OCI-LY7 (cell line): ENCODE data around the gene ABCC1. TPM values are rescaled to one million over a fixed set of nuclear protein-coding genes. Genes with fewer than 3 reads are reported as not detected.
"Not testable (repeated sequence)": the region's sequence is repeated elsewhere in the genome, so short reads cannot be mapped to it uniquely, and the experiment has no call there.

Experiments
- BruUV-seq: library from RNA; stranded (reverse); fragments of 400-500 nt; replicated peaks from 2 replicates; lab custom pipeline; 2021; lab: Mats Ljungman, UMichigan
- CTCF ChIA-PET: fragments of 300-600 bp; sonication (Branson Sonifier 250); formaldehyde crosslinking; loops from one replicate; lab custom pipeline; 2022; ENCODE audit warnings: antibody characterized with exemption; ENCODE audit not compliant: unreplicated experiment; lab: Charles Lee
- POLR2A ChIA-PET: fragments of 300-600 bp; sonication (Branson Sonifier 250); formaldehyde crosslinking; loops from one replicate; lab custom pipeline; 2022; ENCODE audit warnings: antibody characterized with exemption; lab: Charles Lee
- DNase-seq: peaks from one replicate; pipeline ENCODE4 v3.0.0-alpha.2; 2015; ENCODE audit warnings: low spot score
- H2AFZ ChIP-seq: fragments of 200-600 bp; sonication (generic), shearing (Covaris generic); 2 replicates; pipeline ENCODE4 v1.6.1; 2014; ENCODE audit warnings: mild to moderate bottlenecking, antibody characterized with exemption, low read length, moderate library complexity
- H3K27ac ChIP-seq: fragments of 200-600 bp; sonication (generic); 2 replicates; pipeline ENCODE4 v1.5.1; 2014; ENCODE audit warnings: mixed run types, low read depth, mild to moderate bottlenecking, moderate library complexity, low read length, inconsistent platforms; ENCODE audit not compliant: poor library complexity, severe bottlenecking
- H3K36me3 ChIP-seq: fragments of 200-600 bp; sonication (generic); 2 replicates; pipeline ENCODE4 v1.6.1; 2014; ENCODE audit warnings: mild to moderate bottlenecking, antibody characterized with exemption, low read length, moderate library complexity, mixed read lengths; ENCODE audit not compliant: insufficient read depth
- H3K4me1 ChIP-seq: fragments of 200-600 bp; sonication (generic); 2 replicates; pipeline ENCODE4 v1.5.1; 2014; ENCODE audit warnings: mild to moderate bottlenecking, low read length; ENCODE audit not compliant: insufficient read depth, poor library complexity, severe bottlenecking
- H3K4me2 ChIP-seq: fragments of 200-600 bp; sonication (generic); 2 replicates; pipeline ENCODE4 v1.6.1; 2014; ENCODE audit warnings: mild to moderate bottlenecking, low read length
- H3K4me3 ChIP-seq: fragments of 200-600 bp; sonication (generic); 2 replicates; pipeline ENCODE4 v1.5.1; 2014; ENCODE audit warnings: mild to moderate bottlenecking, low read depth, low read length; ENCODE audit not compliant: poor library complexity, severe bottlenecking
- H3K79me2 ChIP-seq: fragments of 200-600 bp; sonication (generic); 2 replicates; pipeline ENCODE4 v1.6.1; 2016; ENCODE audit warnings: low read depth, mild to moderate bottlenecking, low read length, moderate library complexity, mixed read lengths; ENCODE audit not compliant: insufficient read depth
- H3K9me2 ChIP-seq: fragments of 200-600 bp; sonication (generic); 2 replicates; pipeline ENCODE4 v1.6.1; 2016; ENCODE audit warnings: mild to moderate bottlenecking, low read length, mixed read lengths; ENCODE audit not compliant: insufficient read depth
- H3K9me3 ChIP-seq: fragments of 200-600 bp; sonication (generic); 2 replicates; pipeline ENCODE4 v1.6.1; 2014; ENCODE audit warnings: mild to moderate bottlenecking, mixed run types, low read length, mixed read lengths
- H4K20me1 ChIP-seq: fragments of 200-600 bp; sonication (generic); 2 replicates; pipeline ENCODE4 v1.6.1; 2014; ENCODE audit warnings: mild to moderate bottlenecking, antibody characterized with exemption, low read length, moderate library complexity, mixed read lengths; ENCODE audit not compliant: insufficient read depth
- EZH2phosphoT487 ChIP-seq: fragments of 200-600 bp; sonication (generic); IDR thresholded peaks from 2 replicates; pipeline ENCODE4 v1.6.1; 2018; ENCODE audit warnings: low read depth, borderline replicate concordance, mild to moderate bottlenecking, mixed run types, antibody characterized with exemption, low read length, moderate library complexity, mixed read lengths
- intact Hi-C: fragments of 100-400 bp; cut with micrococcal nuclease; formaldehyde crosslinking; loops from one replicate; pipeline ENCODE4 v1.10.0; 2022; ENCODE audit not compliant: unreplicated experiment
- total RNA-seq, 2 experiments: library from RNA; depleted of rRNA in 1 of 2; stranded (reverse); fragments of >200 nt in 1 of 2; shearing (Covaris generic) in 1 of 2; gene quantifications; 2 replicates each; pipeline ENCODE4 v1.2.3, GENCODE V29; 2014 to 2022
- TF ChIP-seq, protein P1 (sequence below): fragments of 200-600 bp; sonication (generic); conservative IDR thresholded peaks from 2 replicates; pipeline ENCODE4 v1.5.1; 2014; ENCODE audit warnings: mild to moderate bottlenecking, antibody characterized with exemption, low read length, moderate library complexity, mixed read lengths

The ABCC1 gene
- total RNA-seq, 2 experiments from 2014 or later, result 39.9 to 71.8 TPM

DNA sequence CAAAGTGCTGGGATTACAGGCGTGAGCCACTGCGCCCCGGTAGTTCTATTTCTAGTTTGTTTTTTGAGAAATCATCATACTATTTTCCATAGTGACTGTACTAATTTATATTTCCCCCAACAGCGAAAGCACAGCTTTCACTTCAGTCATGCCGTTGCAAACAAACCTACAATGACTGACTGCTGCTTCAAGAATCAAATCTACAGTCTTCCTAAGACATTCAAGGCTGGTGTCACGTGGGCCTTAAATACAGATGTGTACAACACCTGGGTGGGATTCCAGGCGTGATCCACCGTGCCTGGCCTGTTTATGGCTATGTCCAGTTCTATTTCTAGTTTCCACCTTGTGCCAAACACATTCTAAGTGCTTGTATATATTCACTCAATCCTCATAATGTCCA lies 201.9 kb downstream of the ABCC1 start:
- DNase-seq, result no peak
- no peaks in the 10 kb centered on the region for H3K36me3 ChIP-seq
- intact Hi-C loops, result no loop called here
- H3K79me2 ChIP-seq, result no peaks in the 10 kb centered on the region
- H3K4me1 ChIP-seq, result peaks cover 12% of the 10 kb centered on the region
- H3K4me2 ChIP-seq, result no peak overlapping the region
- H3K4me3 ChIP-seq, result no peak overlapping the region
- no TSS peak for BruUV-seq
- TF ChIP-seq, protein P1, sequence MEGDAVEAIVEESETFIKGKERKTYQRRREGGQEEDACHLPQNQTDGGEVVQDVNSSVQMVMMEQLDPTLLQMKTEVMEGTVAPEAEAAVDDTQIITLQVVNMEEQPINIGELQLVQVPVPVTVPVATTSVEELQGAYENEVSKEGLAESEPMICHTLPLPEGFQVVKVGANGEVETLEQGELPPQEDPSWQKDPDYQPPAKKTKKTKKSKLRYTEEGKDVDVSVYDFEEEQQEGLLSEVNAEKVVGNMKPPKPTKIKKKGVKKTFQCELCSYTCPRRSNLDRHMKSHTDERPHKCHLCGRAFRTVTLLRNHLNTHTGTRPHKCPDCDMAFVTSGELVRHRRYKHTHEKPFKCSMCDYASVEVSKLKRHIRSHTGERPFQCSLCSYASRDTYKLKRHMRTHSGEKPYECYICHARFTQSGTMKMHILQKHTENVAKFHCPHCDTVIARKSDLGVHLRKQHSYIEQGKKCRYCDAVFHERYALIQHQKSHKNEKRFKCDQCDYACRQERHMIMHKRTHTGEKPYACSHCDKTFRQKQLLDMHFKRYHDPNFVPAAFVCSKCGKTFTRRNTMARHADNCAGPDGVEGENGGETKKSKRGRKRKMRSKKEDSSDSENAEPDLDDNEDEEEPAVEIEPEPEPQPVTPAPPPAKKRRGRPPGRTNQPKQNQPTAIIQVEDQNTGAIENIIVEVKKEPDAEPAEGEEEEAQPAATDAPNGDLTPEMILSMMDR, result no peak
- TF ChIP-seq EZH2phosphoT487, result no peak
- CTCF ChIA-PET, result no interaction called here
- H3K9me2 ChIP-seq, result no peaks in the 10 kb centered on the region
- H3K9me3 ChIP-seq, result no peaks in the 10 kb centered on the region
- H3K27ac ChIP-seq, result no peak overlapping the region
- POLR2A ChIA-PET, result no interaction called here
- H4K20me1 ChIP-seq, result no peaks in the 10 kb centered on the region
- no peak overlapping the region for H2AFZ ChIP-seq

DNA sequence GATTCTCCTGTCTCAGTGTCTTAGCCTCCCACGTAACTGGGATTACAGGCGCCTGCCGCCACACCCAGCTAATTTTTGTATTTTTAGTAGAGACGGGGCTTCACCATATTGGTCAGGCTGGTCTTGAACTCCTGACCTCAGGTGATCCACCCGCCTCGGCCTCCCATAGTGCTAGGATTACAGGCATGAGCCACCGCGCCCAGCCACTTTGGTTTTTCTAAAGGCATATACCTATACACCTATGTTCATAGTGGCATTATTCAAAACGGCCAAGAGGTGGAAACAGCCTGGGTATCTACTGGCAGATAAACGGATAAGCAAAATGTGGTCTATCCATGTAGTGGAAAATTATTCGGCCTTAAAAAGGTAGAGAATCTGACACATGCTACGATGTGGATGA lies 203.6 kb downstream of the ABCC1 start:
- H2AFZ ChIP-seq, CTCF ChIA-PET, H3K9me3 ChIP-seq, H3K27ac ChIP-seq, H3K9me2 ChIP-seq, H3K79me2 ChIP-seq, H3K4me3 ChIP-seq, H4K20me1 ChIP-seq, DNase-seq, H3K4me2 ChIP-seq, BruUV-seq, POLR2A ChIA-PET, H3K4me1 ChIP-seq, H3K36me3 ChIP-seq, intact Hi-C loops: not testable (repeated sequence)

DNA sequence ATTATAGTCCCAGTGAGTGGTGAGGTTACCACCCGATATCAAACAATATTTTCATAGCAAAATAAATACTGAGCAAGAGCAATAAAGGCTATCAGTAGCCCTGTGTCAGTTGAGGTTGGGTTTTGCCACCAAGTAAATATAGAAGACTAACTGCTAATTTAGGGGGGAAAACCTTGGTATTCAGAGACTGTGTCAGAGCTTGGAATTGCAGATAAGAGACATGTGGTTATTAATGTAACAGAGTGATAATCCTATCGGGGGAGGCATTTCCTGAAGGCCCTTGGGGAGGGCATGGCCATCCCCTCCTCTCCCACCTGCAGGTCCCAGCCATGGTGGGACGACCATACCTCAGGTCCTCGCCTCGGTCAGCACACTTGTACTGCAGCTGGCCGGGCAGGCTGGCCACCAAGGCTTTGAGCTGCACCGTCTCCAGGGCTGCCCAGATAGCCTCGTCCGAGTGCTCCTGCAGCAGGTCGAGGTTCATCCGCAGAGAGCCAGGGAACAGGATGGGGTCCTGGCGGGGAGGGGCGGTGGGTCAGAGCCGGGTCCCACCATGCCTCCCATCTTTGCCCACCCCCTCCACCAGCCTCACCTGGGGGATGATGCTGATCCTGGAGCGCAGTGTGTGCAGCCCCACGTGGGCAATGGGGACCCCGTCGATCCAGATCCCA lies 205.0 kb downstream of the ABCC1 start:
- no peaks in the 10 kb centered on the region for H3K4me1 ChIP-seq
- ChIA-PET POLR2A (no interaction called here), CTCF (no interaction called here)

More for the DNA sequence above, 205.0 kb downstream of the ABCC1 start:
- no peaks in the 10 kb centered on the region for H3K79me2 ChIP-seq
- H2AFZ ChIP-seq, result no peak overlapping the region
- TF ChIP-seq, protein P1, result no peak
- no peak for TF ChIP-seq EZH2phosphoT487
- intact Hi-C loops, result no loop called here
- H3K9me2 ChIP-seq, result no peaks in the 10 kb centered on the region
- no peak for DNase-seq
- H3K36me3 ChIP-seq, result no peaks in the 10 kb centered on the region
- BruUV-seq, result no TSS peak
- H4K20me1 ChIP-seq, result no peaks in the 10 kb centered on the region
- no peaks in the 10 kb centered on the region for H3K9me3 ChIP-seq
- no peak overlapping the region for H3K4me3 ChIP-seq
- H3K4me2 ChIP-seq, result no peak overlapping the region
- H3K27ac ChIP-seq, result no peak overlapping the region
